Activated naive CD8-positive, alpha-beta T cell treated with anti-CD3 and anti-CD28 coated beads for 36 hours (primary cell): ENCODE measurements around the gene MAP3K10. TPM values are rescaled to one million over a fixed set of nuclear protein-coding genes. Genes with fewer than 3 reads are reported as not detected.

ENCODE experiments used
- DNase-seq: peaks from one replicate; pipeline ENCODE4 v3.0.0; 2021
- H3K27ac Mint-ChIP-seq: one replicate; pipeline ENCODE4 v1.8.0; 2022; ENCODE audit warnings: mild to moderate bottlenecking, moderate library complexity, mixed read lengths
- H3K27me3 Mint-ChIP-seq: one replicate; pipeline ENCODE4 v1.8.0; 2022; ENCODE audit warnings: mild to moderate bottlenecking, mixed read lengths
- H3K36me3 Mint-ChIP-seq: one replicate; pipeline ENCODE4 v1.8.0; 2021; ENCODE audit warnings: mild to moderate bottlenecking, mixed read lengths
- H3K4me1 Mint-ChIP-seq: one replicate; pipeline ENCODE4 v1.8.0; 2021; ENCODE audit warnings: mixed read lengths
- H3K4me3 Mint-ChIP-seq: one replicate; pipeline ENCODE4 v1.8.0; 2022; ENCODE audit warnings: mild to moderate bottlenecking, moderate library complexity, mixed read lengths
- H3K9me3 Mint-ChIP-seq: one replicate; pipeline ENCODE4 v1.8.0; 2022; ENCODE audit warnings: mixed read lengths
- total RNA-seq, 2 experiments: library from RNA; stranded (reverse); gene quantifications; one replicate each; pipeline ENCODE4 v1.2.3, GENCODE V29; 2021

The MAP3K10 gene
- total RNA-seq, 2 experiments from 2014 or later: 8.3 to 9.3 TPM

DNA sequence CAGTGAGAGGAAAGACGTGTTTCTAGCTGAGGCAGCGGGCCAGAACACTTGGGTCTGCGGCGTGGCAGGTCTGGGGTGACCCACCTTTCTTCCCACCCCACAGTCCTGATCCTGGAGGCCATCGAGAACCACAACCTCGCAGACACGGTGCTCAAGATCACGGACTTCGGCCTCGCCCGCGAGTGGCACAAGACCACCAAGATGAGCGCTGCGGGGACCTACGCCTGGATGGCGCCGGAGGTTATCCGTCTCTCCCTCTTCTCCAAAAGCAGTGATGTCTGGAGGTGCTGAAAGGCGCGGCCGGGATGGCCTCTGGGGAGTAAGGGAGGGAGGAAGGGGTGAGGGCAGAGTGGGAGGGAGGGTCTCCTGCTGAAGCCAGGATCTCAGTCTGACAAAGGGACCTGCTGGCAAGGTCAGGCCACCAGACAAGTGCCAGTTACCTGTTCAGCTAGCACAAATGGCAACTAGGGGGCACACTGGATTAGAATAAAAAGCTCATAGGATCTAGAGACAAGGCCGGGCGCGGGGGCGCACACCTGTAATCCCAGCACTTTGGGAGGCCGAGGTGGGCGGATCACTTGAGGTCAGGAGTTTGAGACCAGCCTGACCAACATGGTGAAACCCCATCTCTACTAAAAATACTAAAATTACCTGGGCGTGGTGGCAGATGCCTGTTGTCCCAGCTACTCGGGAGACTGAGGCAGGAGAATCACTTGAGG lies 7.2 kb downstream of the MAP3K10 start:
- Mint-ChIP-seq H3K4me3 (no peak overlapping the region), H3K9me3 (no peaks in the 10 kb centered on the region), H3K4me1 (peaks cover 9% of the 10 kb centered on the region), H3K27ac (no peak overlapping the region), H3K27me3 (no peaks in the 10 kb centered on the region), H3K36me3 (no peaks in the 10 kb centered on the region)
- DNase-seq: no peak

DNA sequence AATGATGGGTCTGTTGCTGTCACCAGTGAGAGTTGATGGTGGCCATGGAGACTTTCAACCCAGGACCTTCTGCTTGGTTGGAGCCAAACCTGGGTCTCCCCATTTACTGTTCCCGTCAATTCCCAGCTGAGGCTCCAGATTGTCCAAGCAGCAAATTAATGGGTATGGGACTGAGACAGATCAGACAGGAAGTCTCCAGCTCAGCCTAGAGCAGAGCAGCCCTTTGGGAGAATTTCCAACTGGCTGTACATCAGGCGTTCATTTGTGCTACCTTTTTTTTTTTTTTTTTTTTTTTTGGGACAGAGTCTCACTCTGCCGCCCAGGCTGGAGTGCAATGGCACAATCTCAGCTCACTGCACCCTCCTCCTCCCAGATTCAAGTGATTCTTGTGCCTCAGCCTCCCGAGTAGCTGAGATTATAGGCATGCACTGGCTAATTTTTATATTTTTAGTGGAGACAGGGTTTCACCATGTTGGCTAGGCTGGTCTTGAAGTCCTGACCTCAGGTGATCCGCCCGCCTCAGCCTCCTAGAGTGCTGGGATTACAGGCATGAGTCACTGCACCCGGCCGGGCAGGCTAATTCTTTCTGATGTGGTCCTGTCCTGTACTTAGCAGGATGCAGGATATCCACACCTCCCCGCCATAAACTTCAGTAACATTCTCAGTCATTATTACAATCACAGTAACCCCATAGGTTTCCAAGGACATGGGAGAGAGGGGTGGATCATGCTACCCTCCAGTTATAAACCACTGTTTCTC lies 9.3 kb downstream of the MAP3K10 start:
- Mint-ChIP-seq H3K4me3 (no peak overlapping the region), H3K36me3 (no peaks in the 10 kb centered on the region), H3K27me3 (no peaks in the 10 kb centered on the region), H3K27ac (no peak overlapping the region), H3K9me3 (no peaks in the 10 kb centered on the region), H3K4me1 (no peaks in the 10 kb centered on the region)
- no peak for DNase-seq

DNA sequence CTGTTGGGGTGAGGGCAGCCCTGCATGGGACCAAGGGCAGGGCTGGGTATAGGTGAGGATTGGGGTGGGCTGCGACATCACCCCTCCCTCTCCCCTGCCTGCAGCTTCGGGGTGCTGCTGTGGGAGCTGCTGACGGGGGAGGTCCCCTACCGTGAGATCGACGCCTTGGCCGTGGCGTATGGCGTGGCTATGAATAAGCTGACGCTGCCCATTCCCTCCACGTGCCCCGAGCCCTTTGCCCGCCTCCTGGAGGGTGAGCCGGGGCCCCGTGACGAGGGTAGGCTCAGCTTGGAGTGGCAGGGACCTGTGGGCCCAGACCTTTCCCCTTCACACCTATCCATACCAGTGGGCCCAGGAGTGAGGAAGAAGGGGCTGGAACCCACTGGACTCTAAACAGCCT lies 13.2 kb downstream of the MAP3K10 start:
- Mint-ChIP-seq H3K27ac (no peak overlapping the region), H3K4me1 (no peaks in the 10 kb centered on the region), H3K36me3 (no peaks in the 10 kb centered on the region), H3K27me3 (no peaks in the 10 kb centered on the region), H3K4me3 (no peak overlapping the region), H3K9me3 (no peaks in the 10 kb centered on the region)
- no peak for DNase-seq

DNA sequence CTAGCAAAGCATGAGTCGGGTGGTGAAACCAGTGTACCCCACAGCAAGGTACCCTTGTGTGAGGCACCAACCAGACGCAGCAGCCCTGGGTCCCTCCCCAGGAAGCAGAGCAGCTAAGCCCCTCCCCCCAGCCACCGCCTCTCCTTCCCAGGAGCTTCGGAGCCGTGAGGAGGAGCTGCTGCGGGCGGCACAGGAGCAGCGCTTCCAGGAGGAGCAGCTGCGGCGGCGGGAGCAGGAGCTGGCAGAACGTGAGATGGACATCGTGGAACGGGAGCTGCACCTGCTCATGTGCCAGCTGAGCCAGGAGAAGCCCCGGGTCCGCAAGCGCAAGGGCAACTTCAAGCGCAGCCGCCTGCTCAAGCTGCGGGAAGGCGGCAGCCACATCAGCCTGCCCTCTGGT lies 14.5 kb downstream of the MAP3K10 start:
- Mint-ChIP-seq H3K4me3 (no peak overlapping the region), H3K27ac (no peak overlapping the region), H3K9me3 (no peaks in the 10 kb centered on the region)

DNA sequence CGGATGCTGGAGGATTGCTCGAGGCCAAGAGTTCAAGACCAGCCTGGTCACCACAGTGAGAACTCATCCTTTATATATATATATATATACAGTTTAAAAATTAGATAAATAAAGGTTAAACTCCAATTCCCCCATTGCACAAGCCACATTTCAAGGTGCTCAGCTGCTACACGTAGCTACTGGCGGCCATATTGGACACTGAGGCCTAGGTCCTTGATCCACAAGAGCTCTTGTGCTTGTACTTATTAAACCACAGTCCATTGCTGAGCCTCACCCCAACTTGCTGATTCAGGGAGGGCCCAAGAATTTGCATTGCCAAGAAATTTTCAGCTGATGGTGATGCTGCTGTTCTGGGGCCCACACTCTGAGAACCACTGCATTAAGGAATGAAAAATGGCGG lies 17.4 kb downstream of the MAP3K10 start:
- H3K4me3 Mint-ChIP-seq: no peak overlapping the region
- DNase-seq: no peak
- H3K36me3 Mint-ChIP-seq: peaks cover 2% of the 10 kb centered on the region
- H3K4me1 Mint-ChIP-seq: no peaks in the 10 kb centered on the region
- no peaks in the 10 kb centered on the region for H3K9me3 Mint-ChIP-seq
- no peak overlapping the region for H3K27ac Mint-ChIP-seq
- H3K27me3 Mint-ChIP-seq: no peaks in the 10 kb centered on the region

More for the DNA sequence above, 14.5 kb downstream of the MAP3K10 start:
- H3K27me3 Mint-ChIP-seq: no peaks in the 10 kb centered on the region
- H3K36me3 Mint-ChIP-seq: no peaks in the 10 kb centered on the region
- no peaks in the 10 kb centered on the region for H3K4me1 Mint-ChIP-seq
- no peak for DNase-seq

DNA sequence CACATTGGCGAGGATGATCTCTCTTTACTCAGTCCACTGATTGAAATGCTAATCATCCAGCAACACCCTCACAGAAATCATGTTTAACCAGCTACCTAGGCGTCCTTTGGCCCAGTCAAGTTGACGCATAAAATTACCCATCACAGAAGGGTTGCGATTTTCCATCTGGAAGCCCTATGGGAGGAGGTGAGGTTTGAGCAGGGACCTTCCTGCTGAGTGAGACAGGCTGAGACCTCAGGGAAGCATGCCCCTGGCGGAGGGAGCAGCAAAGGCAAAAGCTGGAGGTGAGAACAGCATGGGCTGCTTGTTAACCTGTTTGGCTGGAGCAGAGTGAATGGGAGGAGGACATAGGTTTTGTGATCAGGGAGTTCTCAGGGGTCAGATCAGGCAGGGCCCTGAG lies 19.7 kb downstream of the MAP3K10 start:
- Mint-ChIP-seq H3K27ac (no peak overlapping the region), H3K4me1 (no peaks in the 10 kb centered on the region)

DNA sequence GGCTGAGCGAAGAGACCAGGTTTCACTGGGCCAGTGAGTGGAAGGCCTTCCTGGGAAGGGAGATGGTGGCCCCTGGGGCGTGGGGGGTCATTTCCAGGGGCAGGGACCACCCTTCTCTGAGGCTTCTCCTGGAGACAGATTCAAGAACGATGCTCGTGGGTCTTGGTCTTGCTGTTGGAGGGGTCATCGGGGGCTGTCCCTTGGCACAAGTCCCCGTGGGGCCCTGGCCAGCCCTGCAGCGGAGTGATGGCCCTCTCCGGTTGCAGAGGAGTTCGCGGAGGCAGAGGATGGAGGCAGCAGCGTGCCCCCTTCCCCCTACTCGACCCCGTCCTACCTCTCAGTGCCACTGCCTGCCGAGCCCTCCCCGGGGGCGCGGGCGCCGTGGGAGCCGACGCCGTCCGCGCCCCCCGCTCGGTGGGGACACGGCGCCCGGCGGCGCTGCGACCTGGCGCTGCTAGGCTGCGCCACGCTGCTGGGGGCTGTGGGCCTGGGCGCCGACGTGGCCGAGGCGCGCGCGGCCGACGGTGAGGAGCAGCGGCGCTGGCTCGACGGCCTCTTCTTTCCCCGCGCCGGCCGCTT lies 22.1 kb downstream of the MAP3K10 start:
- Mint-ChIP-seq H3K36me3 (peaks cover 2% of the 10 kb centered on the region), H3K4me3 (no peak overlapping the region), H3K27me3 (peaks cover 25% of the 10 kb centered on the region), H3K27ac (no peak overlapping the region), H3K9me3 (no peaks in the 10 kb centered on the region), H3K4me1 (peaks cover 6% of the 10 kb centered on the region)
- no peak for DNase-seq

More for the DNA sequence above, 19.7 kb downstream of the MAP3K10 start:
- no peaks in the 10 kb centered on the region for H3K9me3 Mint-ChIP-seq
- peaks cover under 1% of the 10 kb centered on the region for H3K27me3 Mint-ChIP-seq
- H3K36me3 Mint-ChIP-seq: peaks cover 2% of the 10 kb centered on the region
- DNase-seq: no peak
- no peak overlapping the region for H3K4me3 Mint-ChIP-seq

DNA sequence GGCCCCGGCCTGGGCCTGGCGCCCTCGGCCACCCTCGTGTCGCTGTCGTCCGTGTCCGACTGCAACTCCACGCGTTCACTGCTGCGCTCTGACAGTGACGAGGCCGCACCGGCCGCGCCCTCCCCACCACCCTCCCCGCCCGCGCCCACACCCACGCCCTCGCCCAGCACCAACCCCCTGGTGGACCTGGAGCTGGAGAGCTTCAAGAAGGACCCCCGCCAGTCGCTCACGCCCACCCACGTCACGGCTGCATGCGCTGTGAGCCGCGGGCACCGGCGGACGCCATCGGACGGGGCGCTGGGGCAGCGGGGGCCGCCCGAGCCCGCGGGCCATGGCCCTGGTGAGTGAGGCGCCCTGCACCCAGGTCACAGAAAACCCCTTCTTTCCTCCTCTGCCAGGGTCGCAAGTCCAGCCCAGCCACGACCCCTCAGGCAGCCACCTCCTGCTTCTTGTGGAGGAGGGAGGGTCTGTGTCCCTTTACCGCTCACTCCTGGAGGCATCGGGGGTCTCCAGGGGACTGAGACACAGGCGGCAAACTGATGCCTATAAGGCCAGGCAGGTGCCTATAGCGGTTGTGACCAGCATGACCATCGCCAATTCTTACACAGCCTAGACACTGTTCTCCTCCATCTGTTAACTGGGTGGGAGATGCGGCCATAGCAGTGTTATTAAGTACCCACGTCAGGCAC lies 22.8 kb downstream of the MAP3K10 start:
- peaks cover 32% of the 10 kb centered on the region for H3K27me3 Mint-ChIP-seq
- H3K27ac Mint-ChIP-seq: no peak overlapping the region
- no peaks in the 10 kb centered on the region for H3K9me3 Mint-ChIP-seq
- H3K4me3 Mint-ChIP-seq: no peak overlapping the region
- H3K36me3 Mint-ChIP-seq: peaks cover 2% of the 10 kb centered on the region
- DNase-seq: no peak
- peaks cover 6% of the 10 kb centered on the region for H3K4me1 Mint-ChIP-seq

DNA sequence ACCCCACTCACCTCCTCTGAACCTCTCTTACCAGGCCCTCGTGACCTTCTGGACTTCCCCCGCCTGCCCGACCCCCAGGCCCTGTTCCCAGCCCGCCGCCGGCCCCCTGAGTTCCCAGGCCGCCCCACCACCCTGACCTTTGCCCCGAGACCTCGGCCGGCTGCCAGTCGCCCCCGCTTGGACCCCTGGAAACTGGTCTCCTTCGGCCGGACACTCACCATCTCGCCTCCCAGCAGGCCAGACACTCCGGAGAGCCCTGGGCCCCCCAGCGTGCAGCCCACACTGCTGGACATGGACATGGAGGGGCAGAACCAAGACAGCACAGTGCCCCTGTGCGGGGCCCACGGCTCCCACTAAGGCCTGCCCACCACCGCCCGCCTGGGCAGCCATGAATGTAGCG lies 23.7 kb downstream of the MAP3K10 start:
- peaks cover 2% of the 10 kb centered on the region for H3K36me3 Mint-ChIP-seq
- no peak overlapping the region for H3K27ac Mint-ChIP-seq
- no peak for DNase-seq
- no peak overlapping the region for H3K4me3 Mint-ChIP-seq
- peaks cover 6% of the 10 kb centered on the region for H3K4me1 Mint-ChIP-seq
- no peaks in the 10 kb centered on the region for H3K9me3 Mint-ChIP-seq
- peaks cover 41% of the 10 kb centered on the region for H3K27me3 Mint-ChIP-seq

DNA sequence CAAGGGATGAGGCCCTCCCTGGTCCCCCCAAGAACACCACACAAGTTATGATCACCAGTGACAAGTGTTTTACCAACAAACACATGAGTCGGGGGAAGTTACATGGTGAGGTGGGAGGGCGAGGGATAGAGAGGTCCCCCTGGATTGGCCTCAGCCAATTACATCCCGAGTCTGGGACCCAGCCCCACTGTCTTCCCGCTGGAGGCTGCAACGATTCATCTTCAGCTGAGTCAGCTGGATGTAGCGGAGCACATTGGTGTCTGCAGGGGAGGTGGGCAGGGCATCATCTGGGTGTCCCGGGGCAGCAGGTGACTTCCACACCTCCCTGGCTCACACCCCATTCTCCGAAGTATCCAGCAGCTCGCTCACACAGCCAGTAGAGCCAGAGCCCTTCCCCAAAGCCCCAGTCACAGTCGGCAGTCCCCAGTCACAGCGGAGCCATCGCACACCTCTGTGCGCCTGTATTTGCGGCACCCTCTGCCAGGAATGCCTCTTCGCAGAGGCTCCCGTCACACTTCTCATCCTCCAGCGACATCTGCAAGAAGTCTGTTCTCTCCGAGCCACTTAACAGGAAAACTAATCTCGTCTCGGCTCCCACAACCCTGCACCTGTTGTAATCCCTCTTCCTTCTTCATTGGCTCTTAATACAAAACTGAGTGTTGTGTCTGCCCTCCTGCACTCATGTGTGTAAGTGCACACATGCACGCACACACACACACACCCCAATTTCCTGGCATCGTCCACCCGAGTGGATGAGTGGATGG lies 25.0 kb downstream of the MAP3K10 start:
- H3K36me3 Mint-ChIP-seq: peaks cover 2% of the 10 kb centered on the region
- H3K4me1 Mint-ChIP-seq: peaks cover 7% of the 10 kb centered on the region
- H3K27ac Mint-ChIP-seq: no peak overlapping the region
- no peak overlapping the region for H3K4me3 Mint-ChIP-seq
- H3K27me3 Mint-ChIP-seq: peaks cover 49% of the 10 kb centered on the region
- DNase-seq: no peak
- no peaks in the 10 kb centered on the region for H3K9me3 Mint-ChIP-seq

DNA sequence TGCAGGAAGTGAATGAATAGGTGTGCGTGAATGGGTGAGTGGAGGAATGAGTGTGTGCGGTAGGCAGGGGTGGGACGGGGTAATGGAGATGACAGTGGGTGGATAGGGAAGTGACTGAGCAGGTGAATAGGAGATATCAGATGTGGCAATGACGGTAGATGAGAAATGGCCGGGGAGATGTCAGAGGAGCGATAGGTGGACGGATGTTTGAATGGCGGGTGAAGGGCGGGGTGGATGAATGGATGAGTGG lies 25.5 kb downstream of the MAP3K10 start:
- Mint-ChIP-seq H3K9me3 (no peaks in the 10 kb centered on the region), H3K27ac (no peak overlapping the region), H3K4me1 (peaks cover 7% of the 10 kb centered on the region), H3K4me3 (no peak overlapping the region), H3K36me3 (no peaks in the 10 kb centered on the region), H3K27me3 (peaks cover 54% of the 10 kb centered on the region)
- DNase-seq: no peak

DNA sequence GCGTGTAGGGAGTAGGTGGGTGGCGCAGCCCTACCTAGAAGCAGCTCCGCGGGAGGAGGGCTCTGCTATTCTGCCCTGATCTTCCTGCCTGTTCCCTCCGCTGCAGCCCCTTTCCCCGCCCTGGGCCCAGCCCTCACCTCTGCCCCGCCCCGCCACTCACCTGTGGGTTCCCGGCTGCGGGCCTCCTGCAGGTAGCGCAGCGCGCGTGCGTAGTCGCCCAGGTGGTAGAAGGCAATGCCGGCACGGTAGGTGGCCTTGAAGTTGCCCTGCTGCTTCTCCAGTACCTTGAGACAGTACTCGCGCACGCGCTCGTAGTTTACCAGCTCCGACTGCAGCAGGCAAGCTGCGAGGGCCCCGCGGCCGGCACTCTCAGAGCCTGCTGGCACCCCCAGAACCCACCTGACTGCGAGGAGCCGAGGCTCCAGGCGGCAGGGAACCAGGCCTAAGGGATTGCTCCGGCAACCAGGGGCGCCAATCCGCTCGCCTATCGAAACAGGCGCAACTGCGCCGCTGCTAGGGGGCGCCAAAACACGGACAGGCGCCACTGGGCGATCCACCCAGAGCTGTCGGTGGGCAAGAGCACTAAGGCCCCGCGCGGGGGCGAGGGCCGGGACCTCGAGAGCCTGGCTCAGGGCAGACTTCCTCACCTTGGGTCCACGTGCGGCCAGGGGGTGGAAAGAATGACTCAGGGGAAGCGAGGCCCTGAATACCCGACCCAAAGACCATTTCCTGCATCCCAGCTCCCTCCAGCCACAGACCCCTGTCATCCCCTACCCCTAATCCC lies 26.0 kb downstream of the MAP3K10 start:
- Mint-ChIP-seq H3K4me1 (peaks cover 10% of the 10 kb centered on the region), H3K4me3 (no peak overlapping the region), H3K9me3 (peaks cover 2% of the 10 kb centered on the region), H3K27me3 (peaks cover 59% of the 10 kb centered on the region), H3K27ac (no peak overlapping the region), H3K36me3 (no peaks in the 10 kb centered on the region)
- DNase-seq: peak; percentile 34

DNA sequence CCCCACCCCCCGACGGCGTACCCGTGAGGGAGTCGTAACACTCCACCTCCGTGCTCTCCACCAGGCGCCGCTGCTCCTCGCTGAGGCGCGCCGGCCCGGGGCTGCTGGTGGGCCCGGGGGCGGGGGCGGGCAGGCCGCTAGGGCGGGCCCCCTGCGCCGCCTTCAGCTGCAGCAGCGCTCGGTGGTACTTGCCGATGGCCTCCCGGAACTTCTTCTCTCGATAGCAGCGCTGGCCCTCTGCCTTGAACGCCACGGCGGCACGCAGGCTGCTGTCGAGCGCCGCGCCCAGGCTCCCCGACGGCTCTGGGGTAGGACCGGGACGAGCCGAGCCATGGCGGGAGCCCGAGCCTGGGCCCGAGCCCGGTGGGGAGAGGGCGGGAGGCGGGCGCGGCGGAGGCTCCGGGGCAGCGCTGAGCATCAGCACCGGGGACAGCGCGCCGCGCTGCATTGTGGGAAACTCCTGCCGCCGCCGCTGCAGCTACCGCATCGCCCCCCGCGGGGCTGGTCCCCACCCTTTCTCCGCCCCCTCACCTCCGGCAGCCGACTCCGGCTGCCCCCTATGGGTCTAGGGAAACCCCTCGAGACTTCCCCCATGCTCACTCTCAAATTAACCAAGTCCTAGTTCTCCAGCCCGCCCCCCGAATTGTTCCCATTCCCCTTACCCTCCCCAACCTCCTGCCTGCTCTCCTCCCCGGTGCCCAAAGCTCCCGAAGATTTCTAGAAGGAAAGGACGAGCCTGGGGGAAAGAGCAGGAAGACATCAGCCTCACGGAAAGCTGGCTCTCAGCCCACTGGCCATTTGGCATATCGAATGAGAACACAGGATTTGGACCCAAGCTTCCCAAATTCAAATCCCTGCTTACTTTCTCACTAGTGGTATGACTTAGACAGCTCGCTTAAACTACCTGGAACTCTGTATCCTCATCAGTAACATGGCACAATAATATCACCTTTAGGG lies 27.0 kb downstream of the MAP3K10 start, which contains the start of gene TTC9B:
Gene TTC9B (minus strand): TSS at position 451 of the 957 bp plus-strand sequence. CDS start 3 bp downstream, at position 448.
- DNase-seq: peak; percentile 71
- Mint-ChIP-seq H3K27ac (no peak within 1 kb of the TSS), H3K4me3 (no peak within 1 kb of the TSS), H3K27me3 (peaks cover 62% of the 10 kb centered on the region), H3K9me3 (peaks cover 2% of the 10 kb centered on the region), H3K4me1 (peaks cover 10% of the 10 kb centered on the region), H3K36me3 (no peaks in the 10 kb centered on the region)
